NOMO-1 treated with dmso at 0.1 percent for 144 hours (cell line): ENCODE results near the gene POLG2.
"Not testable (repeated sequence)": the region's sequence is repeated elsewhere in the genome, so short reads cannot be mapped to it uniquely, and the experiment has no call there.

Experiments used
- DNase-seq: peaks from one replicate; lab custom pipeline; 2025; ENCODE audit not compliant: unreplicated experiment; lab: John Stamatoyannopoulos, UW

Gene POLG2

GRCh38 chr17:64491034-64491860, 5.6 kb downstream of the POLG2 start:
- DNase-seq, result peak; percentile 36

- no peak for DNase-seq
These were observed 8.6 kb downstream of the POLG2 start for GRCh38 chr17:64488301-64488700.

- DNase-seq, result no peak
These were observed 12.5 kb downstream of the POLG2 start for GRCh38 chr17:64484380-64484779.

- DNase-seq, result no peak
These were observed 15.9 kb downstream of the POLG2 start for GRCh38 chr17:64480951-64481350.

GRCh38 chr17:64477849-64478248, 19.0 kb downstream of the POLG2 start:
- DNase-seq, result no peak

GRCh38 chr17:64472564-64472963, 24.3 kb downstream of the POLG2 start:
- DNase-seq, result no peak

GRCh38 chr17:64471440-64471839, 25.4 kb downstream of the POLG2 start:
- no peak for DNase-seq

GRCh38 chr17:64470625-64471024, 26.2 kb downstream of the POLG2 start:
- no peak for DNase-seq

- DNase-seq, result not testable (repeated sequence)
These were observed 30.0 kb downstream of the POLG2 start for GRCh38 chr17:64466834-64467233.

GRCh38 chr17:64466019-64466735, 30.7 kb downstream of the POLG2 start:
- no peak for DNase-seq

GRCh38 chr17:64461788-64462187, 35.1 kb downstream of the POLG2 start:
- no peak for DNase-seq

GRCh38 chr17:64460955-64461354, 35.9 kb downstream of the POLG2 start:
- no peak for DNase-seq

- DNase-seq, result not testable (repeated sequence)
These were observed 37.0 kb downstream of the POLG2 start for GRCh38 chr17:64459818-64460217.

- DNase-seq, result no peak
These were observed 37.5 kb downstream of the POLG2 start for GRCh38 chr17:64459284-64459747.

- DNase-seq, result no peak
These were observed 38.1 kb downstream of the POLG2 start for GRCh38 chr17:64458756-64459155.

GRCh38 chr17:64457156-64457555, 39.7 kb downstream of the POLG2 start:
- DNase-seq, result no peak

- DNase-seq, result peak; percentile 69
These were observed 40.6 kb downstream of the POLG2 start for GRCh38 chr17:64455993-64456885.

- peak; percentile 46 for DNase-seq
These were observed 47.3 kb downstream of the POLG2 start for GRCh38 chr17:64449545-64449944.

GRCh38 chr17:64448665-64449512, 48.0 kb downstream of the POLG2 start, which contains the start of gene MILR1:
Gene MILR1, plus strand, starts transcription at chr17:64449115. Its CDS starts 54 bp downstream, at chr17:64449169.
- peak; percentile 94 for DNase-seq

GRCh38 chr17:64447526-64447925, 49.3 kb downstream of the POLG2 start:
- no peak for DNase-seq
